ENCODE results near the gene VKORC1.

The VKORC1 gene

GRCh38 chr16:31063495-31063842, 31.1 kb downstream of the VKORC1 start:
- DNase-seq (ENCODE audit: low spot score) = no peak

GRCh38 chr16:31061813-31062440, 32.7 kb downstream of the VKORC1 start:
- DNase-seq (ENCODE audit: low spot score) = no peak

GRCh38 chr16:31061126-31061812, 33.3 kb downstream of the VKORC1 start:
- no peak for DNase-seq (ENCODE audit: low spot score)

GRCh38 chr16:31055613-31056012, 39.0 kb downstream of the VKORC1 start:
- DNase-seq (ENCODE audit: low spot score) = no peak

GRCh38 chr16:31052114-31052513, 42.5 kb downstream of the VKORC1 start:
- DNase-seq (ENCODE audit: low spot score) = no peak

- no peak for DNase-seq (ENCODE audit: low spot score)
These were observed 44.1 kb downstream of the VKORC1 start for GRCh38 chr16:31050280-31051030.

GRCh38 chr16:31043898-31044481, 50.6 kb downstream of the VKORC1 start:
- DNase-seq (ENCODE audit: low spot score) = no peak

- DNase-seq (ENCODE audit: low spot score) = no peak
These were observed 51.2 kb downstream of the VKORC1 start for GRCh38 chr16:31043352-31043751.

GRCh38 chr16:31042866-31043265, 51.7 kb downstream of the VKORC1 start:
- no peak for DNase-seq (ENCODE audit: low spot score)
